PC-9 (cell line): ENCODE measurements around the gene MYO3B. TPM values are rescaled to one million over a fixed set of nuclear protein-coding genes. Genes with fewer than 3 reads are reported as not detected.

Source experiments
- BruUV-seq: library from RNA; stranded (reverse); fragments of 400-500 nt; replicated peaks from 2 replicates; lab custom pipeline; 2021; lab: Mats Ljungman, UMichigan
- CTCF ChIA-PET: fragments of 300-600 bp; sonication (Branson Sonifier 250); formaldehyde crosslinking; loops from one replicate; lab custom pipeline; 2022; ENCODE audit warnings: antibody characterized with exemption; lab: Charles Lee
- POLR2A ChIA-PET: fragments of 300-600 bp; sonication (Branson Sonifier 250); formaldehyde crosslinking; loops from one replicate; lab custom pipeline; 2022; ENCODE audit warnings: antibody characterized with exemption; ENCODE audit not compliant: unreplicated experiment; lab: Charles Lee
- DNase-seq, 2 experiments: peaks; one replicate each; pipeline versions ENCODE4 v3.0.0 to v3.0.0-alpha.2; 2015 to 2022; ENCODE audit warnings: mixed read lengths in 1 of 2
- H2AFZ ChIP-seq: fragments of 200-600 bp; sonication (generic); 2 replicates; pipeline ENCODE4 v1.8.1; 2017; ENCODE audit warnings: antibody characterized with exemption
- H3F3A ChIP-seq: fragments of 200-600 bp; sonication (generic); 2 replicates; pipeline ENCODE4 v1.8.1; 2017; ENCODE audit warnings: antibody characterized with exemption, mild to moderate bottlenecking, low read depth; ENCODE audit not compliant: insufficient read depth
- H3K27ac ChIP-seq: fragments of 200-600 bp; sonication (generic); 2 replicates; pipeline ENCODE4 v1.6.1; 2016; ENCODE audit warnings: mixed run types
- H3K27me3 ChIP-seq: fragments of 200-600 bp; sonication (generic); 2 replicates; pipeline ENCODE4 v1.6.1; 2016; ENCODE audit warnings: low read depth, mixed run types; ENCODE audit not compliant: insufficient read depth
- H3K36me3 ChIP-seq: fragments of 200-600 bp; sonication (generic); 2 replicates; pipeline ENCODE4 v1.6.1; 2016; ENCODE audit warnings: low read depth, mixed run types
- H3K4me1 ChIP-seq: fragments of 200-600 bp; sonication (generic); replicated peaks from 2 replicates; pipeline ENCODE4 v1.6.1; 2016; ENCODE audit warnings: mixed run types; ENCODE audit not compliant: insufficient read depth
- H3K4me2 ChIP-seq: fragments of 200-600 bp; sonication (generic); 2 replicates; pipeline ENCODE4 v1.6.1; 2017; ENCODE audit warnings: mixed run types
- H3K4me3 ChIP-seq: fragments of 200-600 bp; sonication (generic); 2 replicates; pipeline ENCODE4 v1.6.1; 2016; ENCODE audit warnings: mixed run types
- H3K79me2 ChIP-seq: fragments of 200-600 bp; sonication (generic); 2 replicates; pipeline ENCODE4 v1.6.1; 2017; ENCODE audit warnings: low read depth, mixed run types
- H3K9me2 ChIP-seq: fragments of 200-600 bp; sonication (generic); 2 replicates; pipeline ENCODE4 v1.8.1; 2017; ENCODE audit warnings: mild to moderate bottlenecking; ENCODE audit not compliant: insufficient read depth
- H3K9me3 ChIP-seq: fragments of 200-600 bp; sonication (generic); 2 replicates; pipeline ENCODE4 v1.8.1; 2016; ENCODE audit warnings: low read depth; ENCODE audit not compliant: insufficient read depth
- H4K20me1 ChIP-seq: fragments of 200-600 bp; sonication (generic); 2 replicates; pipeline ENCODE4 v1.8.1; 2017; ENCODE audit not compliant: insufficient read depth
- EZH2 ChIP-seq: fragments of 200-600 bp; sonication (generic); IDR thresholded peaks from 2 replicates; pipeline ENCODE4 v1.8.0; 2017; ENCODE audit warnings: antibody characterized with exemption, low read depth
- intact Hi-C: fragments of 100-400 bp; cut with micrococcal nuclease; formaldehyde crosslinking; loops from one replicate; pipeline ENCODE4 v1.10.0; 2022; ENCODE audit not compliant: unreplicated experiment
- total RNA-seq: library from RNA; stranded (reverse); gene quantifications from 2 replicates; pipeline ENCODE4 v1.2.3, GENCODE V29; 2021
- TF ChIP-seq, protein P1 (sequence below): fragments of 200-600 bp; sonication (generic); conservative IDR thresholded peaks from 2 replicates; pipeline ENCODE4 v1.6.1; 2017; ENCODE audit warnings: mixed run types, antibody characterized with exemption, mild to moderate bottlenecking, moderate library complexity

The MYO3B gene
- total RNA-seq, 1 experiment from 2014 or later = 5.3 TPM

DNA sequence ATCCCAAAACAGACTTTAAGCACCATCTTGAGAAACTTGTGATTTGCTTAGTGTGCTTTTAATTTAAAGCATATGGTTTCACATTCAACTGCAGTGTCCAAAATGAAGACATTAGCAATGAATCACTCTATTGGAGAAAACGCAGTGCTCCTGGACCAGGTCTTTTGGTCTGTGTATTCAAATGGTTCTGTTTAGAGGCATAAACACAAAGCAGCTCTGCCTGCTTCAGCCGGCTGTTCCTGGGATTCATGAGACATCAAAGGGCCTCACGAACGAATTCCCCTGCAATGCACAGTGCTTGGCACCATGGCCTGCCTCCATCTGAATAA lies 420.1 kb downstream of the MYO3B start:
- H4K20me1 ChIP-seq = no peaks in the 10 kb centered on the region
- DNase-seq = no peak
- POLR2A ChIA-PET = no interaction called here
- no peaks in the 10 kb centered on the region for H3K36me3 ChIP-seq
- intact Hi-C loops = no loop called here
- no TSS peak for BruUV-seq
- no peaks in the 10 kb centered on the region for H3K27me3 ChIP-seq
- no peaks in the 10 kb centered on the region for H3K4me1 ChIP-seq
- H3K4me2 ChIP-seq = no peak overlapping the region
- TF ChIP-seq EZH2 = no peak
- TF ChIP-seq, protein P1, sequence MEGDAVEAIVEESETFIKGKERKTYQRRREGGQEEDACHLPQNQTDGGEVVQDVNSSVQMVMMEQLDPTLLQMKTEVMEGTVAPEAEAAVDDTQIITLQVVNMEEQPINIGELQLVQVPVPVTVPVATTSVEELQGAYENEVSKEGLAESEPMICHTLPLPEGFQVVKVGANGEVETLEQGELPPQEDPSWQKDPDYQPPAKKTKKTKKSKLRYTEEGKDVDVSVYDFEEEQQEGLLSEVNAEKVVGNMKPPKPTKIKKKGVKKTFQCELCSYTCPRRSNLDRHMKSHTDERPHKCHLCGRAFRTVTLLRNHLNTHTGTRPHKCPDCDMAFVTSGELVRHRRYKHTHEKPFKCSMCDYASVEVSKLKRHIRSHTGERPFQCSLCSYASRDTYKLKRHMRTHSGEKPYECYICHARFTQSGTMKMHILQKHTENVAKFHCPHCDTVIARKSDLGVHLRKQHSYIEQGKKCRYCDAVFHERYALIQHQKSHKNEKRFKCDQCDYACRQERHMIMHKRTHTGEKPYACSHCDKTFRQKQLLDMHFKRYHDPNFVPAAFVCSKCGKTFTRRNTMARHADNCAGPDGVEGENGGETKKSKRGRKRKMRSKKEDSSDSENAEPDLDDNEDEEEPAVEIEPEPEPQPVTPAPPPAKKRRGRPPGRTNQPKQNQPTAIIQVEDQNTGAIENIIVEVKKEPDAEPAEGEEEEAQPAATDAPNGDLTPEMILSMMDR = no peak
- H3K9me2 ChIP-seq = no peaks in the 10 kb centered on the region
- H3K27ac ChIP-seq = no peak overlapping the region
- H3F3A ChIP-seq = no peaks in the 10 kb centered on the region
- no peaks in the 10 kb centered on the region for H3K79me2 ChIP-seq
- H3K4me3 ChIP-seq = no peak overlapping the region
- CTCF ChIA-PET = no interaction called here
- H3K9me3 ChIP-seq = no peaks in the 10 kb centered on the region
- no peak overlapping the region for H2AFZ ChIP-seq

DNA sequence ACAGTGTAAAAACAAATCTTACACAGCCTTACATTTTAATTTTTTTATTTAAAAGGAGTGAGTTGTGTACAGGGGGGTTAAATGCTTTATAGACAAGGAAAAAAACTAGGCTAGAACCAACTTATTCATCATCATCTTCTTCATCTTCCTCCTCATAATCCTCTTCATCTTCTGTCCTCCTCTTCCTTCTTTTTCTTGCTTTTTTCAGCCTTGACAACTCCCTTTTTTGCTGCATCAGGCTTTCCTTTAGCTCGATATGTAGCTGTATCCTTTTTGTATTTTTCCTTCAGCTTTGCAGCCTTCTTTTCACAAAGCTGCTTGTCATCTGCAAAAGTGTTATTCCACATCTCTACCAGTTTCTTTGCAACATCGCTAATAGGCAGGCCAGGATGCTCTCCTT lies 423.5 kb downstream of the MYO3B start:
- no peak overlapping the region for H3K4me2 ChIP-seq
- H3K27ac ChIP-seq = no peak overlapping the region
- ChIA-PET CTCF (no interaction called here), POLR2A (no interaction called here)
- H3K9me2 ChIP-seq = no peaks in the 10 kb centered on the region
- no peak for DNase-seq
- H3K27me3 ChIP-seq = no peaks in the 10 kb centered on the region
- no peaks in the 10 kb centered on the region for H3F3A ChIP-seq
- no peaks in the 10 kb centered on the region for H4K20me1 ChIP-seq
- no peaks in the 10 kb centered on the region for H3K4me1 ChIP-seq
- BruUV-seq = no TSS peak
- intact Hi-C loops = no loop called here
- TF ChIP-seq, protein P1 = no peak
- no peak for TF ChIP-seq EZH2
- H3K4me3 ChIP-seq = no peak overlapping the region
- H3K9me3 ChIP-seq = no peaks in the 10 kb centered on the region
- H3K79me2 ChIP-seq = no peaks in the 10 kb centered on the region
- no peak overlapping the region for H2AFZ ChIP-seq
- H3K36me3 ChIP-seq = no peaks in the 10 kb centered on the region

DNA sequence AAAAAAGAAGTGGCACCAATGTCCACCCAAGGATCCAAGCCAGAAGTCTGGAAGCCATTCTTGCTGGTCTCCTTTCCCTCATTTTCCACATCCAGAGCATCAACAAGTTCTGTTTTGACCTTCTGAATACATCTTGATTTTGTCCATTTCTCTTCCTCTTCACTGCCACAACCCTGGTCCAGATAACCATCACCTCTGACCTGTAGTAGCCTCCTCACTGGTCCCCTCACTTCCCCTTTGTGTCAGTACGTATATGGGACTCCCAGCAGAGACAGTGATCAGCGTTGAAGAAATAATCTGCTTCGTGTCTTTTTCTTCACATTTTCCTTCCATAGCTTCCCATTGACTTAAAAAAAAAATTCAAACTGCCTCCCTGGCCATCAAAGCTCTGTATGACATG lies 427.9 kb downstream of the MYO3B start:
- TF ChIP-seq EZH2 = no peak
- TF ChIP-seq, protein P1 = no peak
- H3K9me3 ChIP-seq = no peaks in the 10 kb centered on the region
- H4K20me1 ChIP-seq = no peaks in the 10 kb centered on the region
- H3K27ac ChIP-seq = no peak overlapping the region
- intact Hi-C loops = no loop called here
- no peak overlapping the region for H3K4me2 ChIP-seq
- no peaks in the 10 kb centered on the region for H3K27me3 ChIP-seq
- BruUV-seq = no TSS peak
- H3K9me2 ChIP-seq = no peaks in the 10 kb centered on the region
- H2AFZ ChIP-seq = no peak overlapping the region
- CTCF ChIA-PET = no interaction called here
- H3F3A ChIP-seq = no peaks in the 10 kb centered on the region
- no peaks in the 10 kb centered on the region for H3K4me1 ChIP-seq
- POLR2A ChIA-PET = no interaction called here
- H3K36me3 ChIP-seq = no peaks in the 10 kb centered on the region
- no peaks in the 10 kb centered on the region for H3K79me2 ChIP-seq
- H3K4me3 ChIP-seq = no peak overlapping the region
- no peak for DNase-seq
